ENCODE data around the gene CEP78.

DNA sequence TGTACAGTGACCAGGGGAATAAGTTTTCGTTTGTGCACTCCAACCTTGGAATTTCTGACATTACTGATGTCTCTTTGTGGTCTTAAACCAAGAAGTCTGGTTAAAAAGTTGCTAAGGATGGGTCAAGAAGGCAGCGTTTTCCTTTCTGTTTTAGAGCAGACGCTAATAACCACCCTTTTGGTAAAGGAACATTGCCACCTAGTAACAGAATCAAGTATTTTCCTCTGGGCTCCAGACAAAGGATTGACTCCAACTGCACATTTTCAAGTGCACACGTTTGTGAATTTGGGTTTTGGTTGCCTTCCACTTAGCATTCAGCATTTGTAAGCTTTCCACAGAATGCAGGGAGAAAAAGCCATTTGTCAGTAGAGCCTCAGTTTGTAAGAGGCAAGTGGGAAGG, 22.2 kb upstream of the CEP78 start:
- TF ChIP-seq TCF7L2 (IDR thresholded peaks at IDR 0.05; ENCODE audit: borderline replicate concordance, extremely low read depth, insufficient read depth, insufficient read length) (no peak), CTCF (IDR thresholded peaks at IDR 0.05 in 2 of 3, conservative IDR thresholded peaks at IDR 0.05 in 1 of 3; ENCODE audit: borderline replicate concordance in 1 of 3, insufficient read depth in 1 of 3, low read depth in 2 of 3, low read length in 2 of 3) (peak; percentile 7 to 30 (median 17); a peak in 3 of 6 replicates), MAX (IDR thresholded peaks at IDR 0.05) (no peak), EZH2 (IDR thresholded peaks at IDR 0.05) (no peak), POLR2AphosphoS5 (IDR thresholded peaks at IDR 0.05; ENCODE audit: low read depth, low read length) (no peak), POLR2A (IDR thresholded peaks at IDR 0.05; ENCODE audit: borderline replicate concordance, extremely low read depth, insufficient read depth, insufficient read length) (no peak), CEBPB (IDR thresholded peaks at IDR 0.05; ENCODE audit: low read depth) (no peak), RAD21 (IDR thresholded peaks at IDR 0.05; ENCODE audit: low read depth) (peak; percentile 45; the same call in 1 of the 2 replicates), REST (IDR thresholded peaks at IDR 0.05; ENCODE audit: low read depth) (no peak), CBX3 (IDR thresholded peaks at IDR 0.05; ENCODE audit: low read depth) (no peak), SP1 (IDR thresholded peaks at IDR 0.05; ENCODE audit: low read depth) (no peak), YY1 (IDR thresholded peaks at IDR 0.05; ENCODE audit: extremely low read depth, insufficient replicate concordance, low read depth, low read length) (no peak)
